Erythroblast (primary cell): ENCODE data around the gene TEAD2.

Experiments used
- GATA1 ChIP-seq: IDR thresholded peaks from 2 replicates; pipeline ENCODE4 v1.6.1; 2011; ENCODE audit warnings: low read depth, mild to moderate bottlenecking, control low read depth, low read length, moderate library complexity
- POLR2A ChIP-seq: IDR thresholded peaks from 2 replicates; pipeline ENCODE4 v1.6.1; 2011; ENCODE audit warnings: mild to moderate bottlenecking, low read length

DNA sequence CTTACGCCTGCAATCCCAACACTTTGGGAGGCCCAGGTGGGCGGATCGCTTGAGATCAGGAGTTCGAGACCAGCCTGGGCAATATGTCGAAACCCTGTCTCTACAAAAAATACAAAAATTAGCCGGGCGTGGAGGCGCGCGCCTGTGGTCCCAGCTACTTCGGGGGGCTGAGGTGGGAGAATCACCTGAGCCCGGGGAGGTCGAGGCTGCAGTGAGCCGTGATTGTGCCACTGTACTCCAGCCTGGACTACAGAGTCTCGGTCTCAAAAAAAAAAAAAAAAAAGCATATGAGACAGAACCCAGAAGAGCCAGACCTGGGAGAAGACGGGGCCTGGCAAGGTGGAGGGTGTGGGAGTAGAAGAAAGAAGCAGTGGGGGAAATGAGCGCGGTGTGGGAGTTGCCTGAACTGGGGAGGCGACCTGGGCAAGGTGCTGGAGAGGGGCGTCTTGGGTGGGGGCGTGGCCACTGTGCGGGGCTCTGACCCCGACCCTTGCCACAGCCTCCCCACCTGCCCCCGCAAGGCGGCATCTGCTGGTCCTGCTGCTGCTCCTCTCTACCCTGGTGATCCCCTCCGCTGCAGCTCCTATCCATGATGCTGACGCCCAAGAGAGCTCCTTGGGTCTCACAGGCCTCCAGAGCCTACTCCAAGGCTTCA is 2.0 kb upstream of the TEAD2 start:
- TF ChIP-seq POLR2A (no peak), GATA1 (no peak)
